Peyer's patch (tissue), 4 donors: ENCODE data around the gene MARS1.

Source experiments
- POLR2A ChIP-seq, 2 donors: fragments of 450-650 bp; IDR thresholded peaks; one replicate each; pipeline ENCODE4 v1.5.1; 2017; ENCODE audit warnings: antibody characterized with exemption in 2 of 2, mild to moderate bottlenecking in 2 of 2, moderate library complexity in 2 of 2
- TF ChIP-seq, protein P1 (sequence below), 6 experiments: fragments of 450-650 bp in 4 of 6; fragments of 200-600 bp in 2 of 6; sonication (generic) in 1 of 6; IDR thresholded peaks; one replicate each; pipeline ENCODE4 v1.5.1; 2017 to 2019; ENCODE audit warnings: antibody characterized with exemption in 6 of 6, mild to moderate bottlenecking in 3 of 6, moderate library complexity in 1 of 6

DNA sequence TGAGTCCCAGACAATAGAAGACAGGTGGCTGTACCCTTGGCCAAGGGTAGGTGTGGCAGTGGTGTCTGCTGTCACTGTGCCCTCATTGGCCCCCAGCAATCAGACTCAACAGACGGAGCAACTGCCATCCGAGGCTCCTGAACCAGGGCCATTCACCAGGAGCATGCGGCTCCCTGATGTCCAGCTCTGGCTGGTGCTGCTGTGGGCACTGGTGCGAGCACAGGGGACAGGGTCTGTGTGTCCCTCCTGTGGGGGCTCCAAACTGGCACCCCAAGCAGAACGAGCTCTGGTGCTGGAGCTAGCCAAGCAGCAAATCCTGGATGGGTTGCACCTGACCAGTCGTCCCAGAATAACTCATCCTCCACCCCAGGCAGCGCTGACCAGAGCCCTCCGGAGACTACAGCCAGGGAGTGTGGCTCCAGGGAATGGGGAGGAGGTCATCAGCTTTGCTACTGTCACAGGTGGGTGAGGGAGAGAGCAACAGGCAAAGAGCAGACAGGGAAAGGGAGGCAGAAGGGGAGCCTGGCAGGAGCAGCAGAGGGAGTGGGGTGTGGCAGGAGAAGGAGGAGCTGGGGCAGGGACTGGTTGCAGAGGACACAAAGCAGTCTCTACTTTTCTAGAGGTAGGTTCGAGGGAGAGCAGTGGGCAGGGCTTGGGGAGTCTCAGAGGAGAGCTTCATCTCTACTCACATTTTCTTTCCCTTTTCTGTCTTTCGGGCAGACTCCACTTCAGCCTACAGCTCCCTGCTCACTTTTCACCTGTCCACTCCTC is 32.3 kb upstream of the MARS1 start:
- TF ChIP-seq, protein P1, sequence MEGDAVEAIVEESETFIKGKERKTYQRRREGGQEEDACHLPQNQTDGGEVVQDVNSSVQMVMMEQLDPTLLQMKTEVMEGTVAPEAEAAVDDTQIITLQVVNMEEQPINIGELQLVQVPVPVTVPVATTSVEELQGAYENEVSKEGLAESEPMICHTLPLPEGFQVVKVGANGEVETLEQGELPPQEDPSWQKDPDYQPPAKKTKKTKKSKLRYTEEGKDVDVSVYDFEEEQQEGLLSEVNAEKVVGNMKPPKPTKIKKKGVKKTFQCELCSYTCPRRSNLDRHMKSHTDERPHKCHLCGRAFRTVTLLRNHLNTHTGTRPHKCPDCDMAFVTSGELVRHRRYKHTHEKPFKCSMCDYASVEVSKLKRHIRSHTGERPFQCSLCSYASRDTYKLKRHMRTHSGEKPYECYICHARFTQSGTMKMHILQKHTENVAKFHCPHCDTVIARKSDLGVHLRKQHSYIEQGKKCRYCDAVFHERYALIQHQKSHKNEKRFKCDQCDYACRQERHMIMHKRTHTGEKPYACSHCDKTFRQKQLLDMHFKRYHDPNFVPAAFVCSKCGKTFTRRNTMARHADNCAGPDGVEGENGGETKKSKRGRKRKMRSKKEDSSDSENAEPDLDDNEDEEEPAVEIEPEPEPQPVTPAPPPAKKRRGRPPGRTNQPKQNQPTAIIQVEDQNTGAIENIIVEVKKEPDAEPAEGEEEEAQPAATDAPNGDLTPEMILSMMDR (IDR thresholded peaks at IDR 0.05), result no peak
- TF ChIP-seq POLR2A (IDR thresholded peaks at IDR 0.05), result no peak
